Measurements from ENCODE around the gene GPX2. TPM values are rescaled to one million over a fixed set of nuclear protein-coding genes. Genes with fewer than 3 reads are reported as not detected.
A peak's percentile ranks its signal among the peaks of the same experiment; 100 is the strongest.

The GPX2 gene
- total and polyA plus RNA-seq, 2 of the 4 experiments (the other 2 are of a cell fraction), result not detected

DNA sequence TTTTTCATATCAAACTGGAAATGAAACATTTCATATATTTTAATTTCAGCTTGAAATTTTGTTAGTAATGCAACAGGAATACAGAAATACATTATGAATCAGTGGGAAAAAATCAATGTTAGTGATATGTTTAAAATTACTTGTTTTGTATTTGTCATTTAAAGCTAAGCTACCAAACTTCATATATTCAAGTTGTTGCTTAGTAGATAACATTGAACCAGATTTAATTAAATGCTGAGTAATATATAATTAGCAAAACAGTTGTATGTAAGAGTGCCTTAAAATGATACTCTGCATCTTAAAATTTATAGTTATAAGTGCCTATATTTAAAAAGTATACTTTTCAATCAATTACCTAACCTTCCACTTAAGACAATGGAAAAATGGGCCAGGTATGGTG lies 23.3 kb downstream of the GPX2 start:
- ChIA-PET CTCF (no interaction called here), POLR2A (ENCODE audit: unreplicated experiment) (no interaction called here)
- Histone ChIP-seq H3K9me3 (ENCODE audit: control insufficient read depth, insufficient read depth, low read length) (no peaks in the 10 kb centered on the region), H3K27ac (ENCODE audit: insufficient read depth, low read length) (no peak overlapping the region), H4K20me1 (ENCODE audit: insufficient read depth, low read length) (peaks cover 18% of the 10 kb centered on the region), H3K23ac (ENCODE audit: low read depth, low read length) (no peak overlapping the region), H3K14ac (replicated peaks; ENCODE audit: low read depth, low read length) (no peak overlapping the region), H2BK15ac (ENCODE audit: low read depth, low read length) (no peak overlapping the region), H3K9me1 (ENCODE audit: insufficient read depth, low read length) (peaks cover 12% of the 10 kb centered on the region), H2AK9ac (replicated peaks; ENCODE audit: low read depth, low read length, poor library complexity) (no peak overlapping the region), H3K4ac (ENCODE audit: low read depth, low read length) (no peak overlapping the region), H3K4me3 (ENCODE audit: insufficient read depth, low read depth, low read length) (no peak overlapping the region), H4K8ac (ENCODE audit: low read depth in 2 of 2, low read length in 2 of 2) (no peak overlapping the region), H3K36me3 (ENCODE audit: control insufficient read depth, insufficient read depth, low read length) (0 out of 2 replicates have a peak, but pooled peaks cover 1% of the 10 kb centered on the region), H2BK5ac (ENCODE audit: low read depth, low read length, poor library complexity, severe bottlenecking) (no peak overlapping the region), H4K5ac (ENCODE audit: low read depth, low read length) (no peak overlapping the region), H3K9ac (ENCODE audit: low read depth, low read length) (no peak overlapping the region), H3K56ac (ENCODE audit: extremely low read depth, insufficient read depth, low read length) (no peak overlapping the region), H3K4me1 (ENCODE audit: control insufficient read depth, insufficient read depth, low read length) (peaks cover 6% of the 10 kb centered on the region), H2AFZ (replicated peaks; ENCODE audit: low read length, poor library complexity) (no peak overlapping the region), H3K79me1 (ENCODE audit: low read depth in 1 of 2, low read length in 2 of 2) (peaks cover 31 to 59% of the 10 kb centered on the region in 2 experiments), H2BK120ac (ENCODE audit: low read depth, low read length) (no peak overlapping the region), H2AK5ac (ENCODE audit: low read depth, low read length) (no peak overlapping the region), H3K4me2 (ENCODE audit: low read depth, low read length) (no peak overlapping the region), H3K27me3 (ENCODE audit: control insufficient read depth, insufficient read depth, low read length) (no peaks in the 10 kb centered on the region), H3K18ac (ENCODE audit: low read depth, low read length) (no peak overlapping the region), H2BK20ac (ENCODE audit: low read depth, low read length) (no peak overlapping the region), H4K91ac (ENCODE audit: insufficient read depth, low read depth, low read length) (no peak overlapping the region)
- BruUV-seq (replicated peaks), result no TSS peak
- intact Hi-C loops (cut with micrococcal nuclease), result no loop called here
- ATAC-seq (ENCODE audit: low read depth) (no peak), DNase-seq (no peak)
- peak; percentile 14; the same call in 1 of the 2 replicates for TF ChIP-seq MAFK (IDR thresholded peaks at IDR 0.05; ENCODE audit: low read depth, low read length)
- TF ChIP-seq MXI1 (IDR thresholded peaks at IDR 0.05; ENCODE audit: borderline replicate concordance, low read depth, low read length), result no peak
- in situ Hi-C loops (cut with MboI; ENCODE audit: low sequenced_read_pairs), result loop anchor here (25.0 kb wide), 1 partner anchor 382 kb away; the partner anchor contains the start of genes HSPA2 and PPP1R36
- dilution Hi-C loops (cut with HindIII; ENCODE audit: low sequenced_read_pairs, unreplicated experiment), result no loop called here
